Measurements from ENCODE around the gene MAN2C1.
"Not testable (repeated sequence)": the region's sequence is repeated elsewhere in the genome, so short reads cannot be mapped to it uniquely, and the experiment has no call there.

MAN2C1 gene

DNA sequence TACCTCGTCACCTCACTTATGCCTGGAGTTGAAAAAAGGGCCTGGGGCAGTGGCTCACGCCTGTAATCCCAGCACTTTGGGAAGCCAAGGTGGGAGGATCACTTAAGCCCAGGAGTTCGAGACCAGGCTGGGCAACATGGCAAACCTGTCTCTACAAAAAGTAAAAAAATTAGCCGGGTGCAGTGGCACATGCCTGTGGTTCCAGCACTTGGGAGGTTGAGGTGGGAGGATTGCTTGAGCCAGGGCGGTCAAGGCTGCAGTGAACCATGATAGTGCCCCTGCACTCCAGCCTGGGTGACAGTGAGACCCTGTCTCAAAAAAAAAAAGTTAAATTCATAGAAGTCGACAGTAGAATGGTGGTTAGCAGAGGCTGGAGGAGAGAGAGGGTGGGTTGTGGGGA is 26.2 kb downstream of the MAN2C1 start:
- no peak for DNase-seq

DNA sequence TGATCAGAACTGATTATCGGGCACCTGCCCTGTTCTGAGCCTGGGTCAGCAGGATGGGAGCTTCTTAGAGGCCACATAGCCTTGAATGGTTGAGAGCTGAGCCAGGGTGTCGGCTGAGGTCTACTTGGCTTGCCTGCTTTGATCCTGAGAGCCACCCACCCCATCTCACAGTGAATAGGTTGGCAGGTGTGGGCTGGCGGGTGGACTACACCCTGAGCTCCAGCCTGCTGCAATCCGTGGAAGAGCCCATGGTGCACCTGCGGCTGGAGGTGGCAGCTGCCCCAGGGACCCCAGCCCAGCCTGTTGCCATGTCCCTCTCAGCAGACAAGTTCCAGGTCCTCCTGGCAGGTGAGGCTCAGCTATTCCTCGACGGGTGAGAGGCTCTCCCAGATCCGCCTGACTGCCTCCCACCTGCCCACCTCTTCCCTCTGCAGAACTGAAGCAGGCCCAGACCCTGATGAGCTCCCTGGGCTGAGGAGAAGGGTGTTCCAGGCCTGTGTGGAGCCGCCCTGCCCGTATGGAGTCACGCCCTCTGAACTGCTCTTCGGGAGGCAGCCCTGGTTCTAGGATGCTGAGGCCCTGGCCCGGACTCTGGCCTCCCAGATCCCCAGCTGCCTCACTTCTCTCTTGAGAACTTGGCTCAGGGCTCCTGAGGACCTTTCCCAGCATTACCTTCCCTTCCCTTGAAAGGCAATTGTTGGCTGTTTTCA is 28.7 kb downstream of the MAN2C1 start:
- no peak for DNase-seq

DNA sequence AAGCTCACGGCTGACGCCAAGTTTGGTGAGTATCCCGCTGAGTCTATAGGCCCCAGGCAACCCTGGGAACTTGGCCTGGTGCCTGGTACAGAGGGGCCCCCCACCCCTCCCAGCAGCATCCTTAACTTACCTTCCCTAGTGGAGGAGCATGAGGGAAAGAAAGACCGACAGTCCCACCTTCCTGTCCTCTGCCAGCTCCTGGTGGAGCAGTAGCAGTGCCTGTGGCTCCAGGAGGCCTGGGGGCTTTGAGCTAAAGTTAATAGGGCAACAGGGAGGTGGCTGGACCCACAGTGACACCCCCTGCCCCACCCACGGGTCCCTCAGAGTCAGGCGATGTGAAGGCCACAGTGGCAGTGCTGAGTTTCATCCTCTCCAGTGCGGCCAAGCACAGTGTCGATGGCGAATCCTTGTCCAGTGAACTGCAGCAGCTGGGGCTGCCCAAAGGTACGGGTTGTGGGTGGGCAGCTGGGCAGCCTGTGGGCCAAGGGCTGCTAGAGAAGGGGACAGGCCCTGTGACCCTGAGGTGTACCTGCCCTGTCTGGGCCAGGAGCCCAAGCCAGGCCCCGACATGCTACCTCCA is 29.7 kb downstream of the MAN2C1 start:
- DNase-seq: no peak

DNA sequence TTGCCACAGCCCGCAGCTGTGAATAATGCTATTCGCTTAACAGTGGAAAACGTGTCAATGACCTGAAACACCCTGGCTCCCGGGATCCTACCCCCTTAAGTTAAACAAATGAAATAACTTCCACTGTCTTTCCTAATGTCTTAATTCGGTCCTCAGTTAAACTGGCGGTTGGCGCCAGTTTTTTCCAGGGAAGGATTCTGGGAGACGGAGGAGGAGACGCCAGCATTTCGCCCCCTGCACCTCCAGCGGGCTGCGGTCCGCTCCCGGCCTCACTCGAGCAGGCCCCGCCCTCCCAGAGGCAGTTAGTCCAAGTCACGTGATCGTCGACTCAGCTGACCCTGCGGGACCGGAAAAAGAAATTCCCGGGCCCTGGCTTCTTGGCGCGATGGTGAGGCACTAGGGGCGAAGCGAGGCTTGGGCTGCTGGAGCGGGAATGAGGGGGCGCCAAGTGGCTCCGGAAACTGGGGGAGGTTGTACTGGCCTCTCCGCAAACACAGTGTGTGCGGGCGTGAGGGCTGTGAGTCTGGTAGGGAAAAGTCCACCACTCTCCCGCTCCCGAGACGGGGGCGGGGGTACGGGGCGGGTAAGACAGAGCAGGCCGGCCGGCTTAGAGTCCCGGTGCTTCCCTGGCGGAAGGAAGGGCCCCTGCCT is 32.6 kb downstream of the MAN2C1 start, which contains the start of gene COMMD4:
Gene COMMD4, plus strand, starts transcription at position 359 of the 651 bp plus-strand sequence. Its CDS starts 27 bp downstream, at position 386.
- DNase-seq: peak; percentile 73

DNA sequence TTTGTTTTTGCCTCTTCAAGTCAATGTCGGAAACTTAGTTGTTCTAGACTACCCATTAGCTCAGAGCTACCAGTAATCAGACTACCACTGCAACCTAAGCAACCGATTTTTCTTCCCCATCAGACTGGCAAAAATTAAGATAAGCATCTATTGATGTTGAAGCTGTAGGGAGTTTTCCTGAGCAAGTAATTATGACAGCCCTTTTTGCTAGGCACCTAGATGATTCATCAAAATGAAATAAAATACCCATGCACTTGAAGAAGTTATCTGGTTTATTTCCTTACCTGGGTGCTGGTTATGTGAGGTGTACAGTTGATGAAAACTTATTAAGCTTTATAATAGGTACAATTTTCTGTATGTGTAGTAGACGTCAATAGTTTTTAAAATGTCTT is 33.1 kb downstream of the MAN2C1 start:
- no peak for DNase-seq

DNA sequence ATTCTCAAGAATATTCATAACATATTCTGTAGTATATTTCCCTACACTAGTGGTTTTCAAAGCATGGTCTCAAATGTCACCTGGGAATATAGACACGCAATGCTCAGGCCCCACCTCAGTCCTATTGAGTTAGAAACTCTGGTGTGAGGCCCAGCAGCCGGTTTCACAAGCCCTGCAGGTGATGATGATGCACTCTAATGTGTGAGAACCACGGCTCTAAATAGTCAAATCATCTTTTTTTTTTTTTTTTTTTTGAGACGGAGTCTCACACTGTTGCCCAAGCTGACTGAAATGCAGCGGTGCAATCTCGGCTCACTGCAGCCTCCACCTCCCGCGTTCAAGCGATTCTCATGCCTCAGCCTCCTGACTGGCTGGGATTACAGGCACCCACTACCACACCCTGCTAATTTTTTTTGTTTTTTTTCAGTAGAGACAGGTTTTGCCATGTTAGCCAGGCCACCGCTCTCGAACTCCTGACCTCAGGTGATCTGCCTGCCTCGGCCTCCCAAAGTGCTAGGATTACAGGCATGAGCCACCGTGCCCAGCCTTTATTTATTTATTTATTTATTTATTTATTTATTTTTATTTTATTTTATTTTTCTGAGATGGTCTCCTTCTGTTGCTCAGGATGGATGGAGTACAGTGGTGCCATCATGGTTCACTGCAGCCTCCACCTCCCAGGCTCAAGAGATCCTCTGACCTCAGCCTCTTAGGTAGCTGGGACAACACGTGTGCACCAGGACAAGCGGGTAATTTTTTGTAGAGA is 34.6 kb downstream of the MAN2C1 start:
- not testable (repeated sequence) for DNase-seq

DNA sequence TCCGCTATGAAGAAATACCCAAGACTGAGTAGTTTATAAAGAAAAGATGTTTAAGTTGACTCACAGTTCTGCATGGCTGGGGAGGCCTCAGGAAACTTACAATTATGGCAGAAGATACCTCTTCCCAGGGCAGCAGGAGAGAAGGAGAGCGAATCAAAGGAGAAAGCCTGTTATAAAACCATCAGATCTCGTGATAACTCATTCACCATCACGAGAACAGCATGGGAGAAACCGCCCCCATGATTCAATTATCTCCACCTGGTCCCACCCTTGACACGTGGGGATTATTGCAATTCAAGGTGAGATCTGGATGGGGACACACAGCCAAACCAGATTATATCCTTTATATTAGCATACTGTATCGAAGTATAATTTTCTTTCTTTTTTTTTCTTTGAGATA is 36.3 kb downstream of the MAN2C1 start:
- DNase-seq: not testable (repeated sequence)

DNA sequence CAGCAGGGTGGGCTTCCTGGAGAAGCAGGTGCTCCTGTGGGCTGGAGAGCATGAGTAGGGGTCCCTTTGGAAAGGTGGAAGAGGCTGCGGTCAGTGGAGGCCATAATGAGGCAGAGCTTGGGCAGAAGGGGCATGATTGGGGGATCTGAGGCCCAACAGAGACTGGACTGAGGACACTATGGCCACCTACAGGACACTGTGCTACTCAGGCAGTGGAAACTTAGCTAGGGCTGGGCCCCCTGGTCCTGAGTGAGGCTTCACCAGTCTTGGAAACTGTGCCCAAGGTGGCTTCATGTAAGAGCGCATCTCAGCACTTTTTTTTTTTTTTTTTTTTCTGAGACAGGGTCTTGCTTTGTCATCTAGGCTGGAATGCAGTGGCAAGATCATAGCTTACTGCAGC is 38.8 kb downstream of the MAN2C1 start:
- no peak for DNase-seq

DNA sequence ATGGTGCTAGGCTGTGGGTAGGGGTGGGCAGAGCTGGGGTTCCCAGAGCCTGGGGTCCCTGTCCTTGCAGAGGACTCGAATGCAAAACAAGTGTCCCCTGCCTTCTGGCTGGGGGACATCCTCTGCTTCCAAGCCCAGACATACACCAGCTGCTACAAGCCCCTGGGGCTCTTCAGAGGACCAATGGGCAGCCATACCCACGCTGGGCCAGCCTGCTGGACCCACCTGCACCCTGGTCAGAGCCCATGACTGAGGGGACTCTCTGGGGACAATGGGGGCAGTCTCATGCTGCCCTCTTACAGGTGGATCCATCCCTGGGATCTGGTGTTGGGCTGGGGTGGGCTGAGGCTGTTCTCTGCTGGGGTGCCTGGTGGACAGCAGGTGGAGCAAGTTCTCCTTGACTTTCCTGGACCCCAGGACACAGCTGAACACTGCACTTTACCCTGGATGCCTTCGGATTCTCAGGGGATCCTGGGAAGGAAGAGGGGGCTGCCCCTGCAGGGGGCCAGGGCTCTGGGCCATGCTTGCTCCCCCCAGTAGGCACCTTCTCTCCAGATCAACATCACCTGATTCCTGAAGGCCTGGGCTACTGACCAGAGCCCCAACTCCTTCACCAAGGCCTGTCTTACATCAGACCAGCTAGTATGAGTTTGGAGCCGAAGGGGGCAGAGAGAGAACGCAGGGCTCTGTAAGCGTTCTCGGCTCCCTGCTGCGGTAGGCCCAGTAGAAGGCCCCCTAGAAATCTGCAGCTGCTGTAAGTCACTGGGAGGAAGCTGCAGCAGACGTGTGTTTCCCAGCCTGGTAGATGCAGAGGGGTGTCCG is 39.7 kb downstream of the MAN2C1 start:
- no peak for DNase-seq

DNA sequence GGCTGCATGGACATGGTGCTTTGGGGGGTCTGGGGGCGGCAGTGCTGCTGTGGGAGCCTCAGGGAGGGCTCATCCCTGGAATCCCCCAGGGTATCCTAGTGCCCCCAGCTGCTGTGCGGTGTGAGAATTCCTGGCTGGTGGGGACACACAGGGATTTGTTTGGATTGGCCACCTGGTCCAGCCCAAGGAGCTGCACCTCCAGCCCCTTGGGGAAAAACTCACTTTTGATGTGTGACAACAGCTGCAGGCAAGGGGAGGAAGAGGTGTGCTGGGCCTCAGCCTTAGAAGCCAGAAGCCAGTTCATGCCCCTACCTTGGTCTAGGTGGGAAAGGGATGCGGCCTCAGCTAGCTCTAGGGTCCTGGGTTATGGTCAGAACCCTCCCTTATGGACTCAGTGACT is 40.9 kb downstream of the MAN2C1 start:
- no peak for DNase-seq

DNA sequence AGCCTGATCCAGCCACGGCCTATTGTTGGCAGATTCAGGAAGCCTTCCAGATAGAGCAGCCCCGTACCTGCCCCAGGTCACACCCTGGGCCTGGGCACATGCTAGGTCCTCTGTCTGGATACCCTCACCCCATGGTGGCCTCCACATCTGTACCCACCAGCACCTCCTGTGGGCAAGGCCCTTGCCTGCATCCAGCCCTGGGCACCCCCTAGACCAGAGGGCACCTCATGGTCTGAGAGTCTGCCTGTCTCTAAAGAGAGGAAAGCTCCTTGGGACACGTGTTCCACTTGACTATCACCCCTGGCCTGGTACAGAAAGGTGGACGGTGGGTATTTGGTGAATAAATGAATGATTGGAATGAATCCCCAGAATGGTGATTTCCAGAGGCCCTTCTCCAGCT is 41.4 kb downstream of the MAN2C1 start:
- DNase-seq: no peak

DNA sequence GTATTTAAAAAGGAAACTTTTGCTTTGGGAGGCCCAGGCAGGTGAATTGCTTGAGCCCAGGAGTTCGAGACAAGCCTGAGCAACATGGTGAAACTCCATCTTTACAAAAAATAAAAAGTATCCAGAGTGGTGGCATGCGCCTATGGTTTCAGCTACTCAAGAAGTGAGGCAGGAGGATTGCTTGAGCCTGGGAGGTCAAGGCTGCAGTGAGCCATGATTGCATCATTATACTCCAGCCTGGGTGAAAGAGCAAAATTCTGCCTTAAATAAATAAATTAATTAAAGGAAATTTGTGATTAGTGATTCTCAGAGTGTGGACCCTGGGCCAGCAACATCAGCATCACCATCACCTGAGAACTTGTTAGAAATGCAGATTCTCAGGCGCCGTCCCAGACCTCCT is 42.5 kb downstream of the MAN2C1 start:
- DNase-seq: no peak

DNA sequence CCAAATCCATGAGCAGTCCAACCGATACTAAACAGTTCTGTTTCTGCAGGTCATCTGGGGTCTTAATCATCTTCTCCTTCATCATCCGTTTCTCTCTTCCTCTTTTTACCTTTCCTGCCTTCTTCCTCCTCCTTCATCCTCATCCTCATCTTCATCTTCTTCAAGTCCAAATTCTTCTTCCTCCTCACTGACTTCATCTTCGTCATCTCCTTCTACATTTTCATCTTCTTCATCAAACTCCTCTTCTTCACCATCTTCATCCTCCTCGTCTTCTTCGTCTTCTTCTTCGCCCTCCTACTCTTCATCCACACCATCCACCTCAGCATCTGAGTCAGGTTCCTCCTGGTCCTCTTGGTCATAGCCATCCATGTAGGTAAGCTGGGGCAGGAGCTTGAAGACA is 46.7 kb downstream of the MAN2C1 start:
- no peak for DNase-seq

DNA sequence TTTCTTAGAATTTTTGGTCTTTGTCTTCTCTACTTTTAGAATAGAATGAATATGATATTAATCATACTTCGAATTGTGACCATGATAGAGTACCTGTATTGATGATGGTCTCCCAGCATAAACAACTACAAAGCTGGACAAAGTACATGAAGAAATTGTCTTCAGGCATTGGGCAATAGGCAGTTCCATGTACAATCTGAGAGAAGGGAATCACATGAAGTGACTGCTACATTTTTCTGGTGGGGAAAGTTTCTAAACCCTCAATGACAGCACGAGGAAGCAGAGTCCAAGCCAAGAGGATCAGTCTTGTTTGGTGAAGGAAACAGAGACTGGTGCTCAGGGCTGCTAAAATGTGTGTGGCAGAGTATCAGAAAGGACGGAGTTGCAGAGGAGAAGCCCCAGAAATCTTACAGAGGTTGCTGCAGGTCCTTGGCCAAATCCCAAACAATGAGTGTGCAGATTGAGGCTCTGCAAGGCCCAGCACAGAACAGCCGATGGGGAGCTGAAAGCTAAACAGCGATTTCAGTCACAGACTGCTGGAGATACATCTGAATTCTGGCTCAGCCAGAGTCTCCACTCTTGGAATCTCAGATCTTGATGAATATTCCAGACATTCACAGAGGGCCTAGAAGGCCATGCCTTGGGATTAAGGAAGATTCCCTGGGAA is 49.0 kb downstream of the MAN2C1 start:
- not testable (repeated sequence) for DNase-seq

DNA sequence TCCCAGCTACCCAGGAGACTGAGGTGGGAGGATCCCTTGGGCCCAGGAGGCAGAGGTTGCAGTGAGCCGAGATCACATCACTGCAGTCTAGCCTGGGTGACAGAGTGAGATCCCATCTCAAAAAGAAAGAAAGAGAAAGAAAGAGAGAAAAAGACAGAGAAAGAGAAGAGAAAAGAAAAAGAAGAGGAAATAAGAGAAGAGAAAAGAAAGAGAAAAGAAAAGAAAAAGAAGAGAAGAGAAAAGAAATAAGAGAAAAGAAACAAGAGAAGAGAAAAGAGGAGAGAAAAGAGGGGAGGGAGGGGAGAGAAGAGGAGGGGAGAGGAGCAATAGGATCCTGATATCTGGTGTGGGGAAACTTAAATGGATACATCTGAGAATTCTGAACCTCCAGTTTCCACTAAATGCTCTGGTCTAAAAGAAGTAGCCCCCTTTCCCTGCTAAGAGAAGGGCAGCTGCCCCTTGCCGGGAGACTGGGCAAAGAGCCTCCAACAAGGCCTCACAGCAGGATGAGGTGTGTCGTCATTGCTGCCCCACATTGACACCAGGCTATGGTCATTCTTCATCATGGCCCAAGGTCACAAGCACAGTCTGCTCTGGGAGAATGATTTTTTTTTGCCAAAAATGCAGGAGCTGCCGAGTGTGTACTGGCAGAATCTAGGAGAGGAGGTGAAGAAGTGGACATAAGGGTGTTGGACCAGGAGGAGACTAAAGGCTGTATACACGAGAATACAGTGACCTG is 53.7 kb downstream of the MAN2C1 start:
- DNase-seq: no peak

DNA sequence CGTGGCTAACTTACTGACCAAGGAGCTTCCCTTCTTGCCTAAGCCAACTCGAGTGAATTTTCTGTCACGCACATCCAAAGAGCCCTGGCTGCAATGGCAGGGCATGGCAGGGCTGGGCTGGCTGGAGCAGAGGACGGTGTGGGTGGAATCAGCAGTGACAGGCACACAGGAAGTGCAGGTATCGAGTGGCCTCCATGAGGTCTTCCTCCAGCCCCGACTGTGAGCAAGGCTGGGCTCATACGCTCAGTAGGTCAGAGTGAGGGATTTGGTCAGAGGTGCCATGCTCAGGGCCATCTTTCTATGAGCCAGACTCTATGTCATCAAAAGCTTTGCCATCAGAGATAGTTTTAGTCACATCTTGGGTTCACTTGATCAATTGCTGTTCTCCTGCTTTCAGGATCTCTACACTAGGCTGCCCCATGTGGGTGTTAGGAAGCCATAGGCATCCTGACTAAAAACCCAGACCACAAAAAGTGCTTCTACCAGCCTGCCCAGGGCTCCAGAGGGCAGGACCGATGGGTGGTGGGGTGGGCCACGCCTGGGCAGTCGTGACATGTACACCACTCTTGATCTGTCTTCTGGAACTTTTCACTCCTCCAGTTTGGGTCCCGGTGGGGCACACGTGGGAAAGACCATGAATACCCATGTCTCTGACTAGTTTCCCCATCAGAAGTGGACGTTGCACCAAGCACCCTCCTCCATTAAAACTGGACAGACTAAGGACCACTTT is 55.1 kb downstream of the MAN2C1 start:
- no peak for DNase-seq

DNA sequence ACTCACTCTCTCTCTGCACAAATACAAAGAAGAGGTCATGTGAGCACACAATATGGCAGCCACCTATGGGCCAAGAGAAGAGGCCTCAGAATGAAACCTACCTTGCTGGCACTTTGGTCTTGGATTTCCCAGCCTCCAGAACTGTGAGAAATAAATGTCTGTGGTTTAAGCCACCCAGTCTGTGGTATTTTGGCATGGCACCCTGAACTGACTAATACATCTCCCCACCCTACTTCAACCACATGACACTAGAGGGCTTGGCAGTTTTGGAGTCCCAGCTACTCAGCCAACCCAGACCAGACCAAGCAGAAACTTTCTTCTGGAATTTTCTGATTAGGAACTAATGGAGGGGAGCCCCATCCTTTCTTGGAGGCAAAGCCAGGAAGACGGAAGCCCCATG is 55.9 kb downstream of the MAN2C1 start:
- DNase-seq: not testable (repeated sequence)

DNA sequence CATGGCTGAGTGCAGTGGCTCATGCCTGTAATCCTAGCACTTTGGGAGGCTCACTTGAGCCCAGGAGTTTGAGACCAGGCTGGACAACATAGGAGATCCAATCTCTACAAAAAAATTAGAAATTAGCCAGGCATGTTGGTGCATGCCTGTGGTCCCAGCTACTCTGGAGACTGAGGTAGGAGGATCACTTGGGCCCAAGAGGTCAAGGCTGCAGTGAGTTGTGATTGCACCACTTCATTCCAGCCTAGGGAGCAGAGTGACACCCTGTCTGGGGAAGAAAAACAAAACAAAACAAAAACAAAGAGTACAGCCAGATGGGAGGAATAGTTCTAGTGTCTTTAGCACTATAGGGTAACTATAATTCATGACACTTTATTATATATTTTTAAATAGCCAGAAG is 58.7 kb downstream of the MAN2C1 start:
- no peak for DNase-seq

DNA sequence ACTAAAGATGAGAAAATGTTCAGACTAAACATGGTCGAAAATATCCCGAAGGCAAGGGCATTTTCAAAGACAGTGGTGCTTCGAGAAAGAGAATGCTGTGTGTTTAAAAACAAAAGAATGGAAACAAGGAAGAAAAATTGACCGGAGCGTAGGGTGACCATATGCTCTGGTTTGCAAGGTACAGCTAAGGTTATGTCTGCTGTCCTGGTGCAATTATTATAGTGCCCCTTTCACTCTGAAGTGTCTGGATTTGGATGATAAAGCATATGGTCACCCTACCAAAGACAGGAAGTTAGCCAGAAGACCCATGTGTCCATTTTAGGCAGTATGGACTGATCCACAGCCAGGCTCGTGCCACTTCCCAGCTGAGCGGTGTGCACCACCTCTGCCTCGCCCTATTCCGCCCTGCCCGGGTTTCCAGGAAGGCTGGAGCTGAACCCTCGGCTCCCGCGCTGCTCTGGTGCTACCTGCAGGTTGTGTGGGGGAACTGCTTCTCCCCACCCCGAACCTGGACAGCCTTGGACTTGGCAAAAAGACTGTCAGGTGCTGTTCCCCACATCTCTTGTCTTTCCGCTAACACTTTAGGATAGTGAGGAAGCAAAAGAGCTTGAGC is 60.5 kb downstream of the MAN2C1 start:
- DNase-seq: peak; percentile 9

DNA sequence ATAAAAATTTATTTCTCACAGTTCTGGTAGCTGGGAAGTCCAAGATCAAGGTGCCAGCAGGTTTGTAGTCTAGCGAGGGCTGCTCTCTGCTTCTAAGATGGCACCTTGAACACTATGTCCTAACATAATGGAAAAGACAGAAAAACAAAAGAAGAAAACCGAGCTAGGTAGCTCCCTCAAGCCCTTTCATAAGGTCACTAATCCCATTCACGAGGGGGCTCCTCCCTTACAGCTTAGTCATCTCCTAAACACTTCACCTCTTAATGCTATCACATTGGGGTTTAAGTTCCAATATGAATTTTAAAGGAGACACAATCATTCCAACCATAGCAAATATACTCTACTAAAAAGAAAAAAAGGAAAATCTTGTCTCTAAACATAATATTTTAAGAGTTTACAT is 62.2 kb downstream of the MAN2C1 start:
- no peak for DNase-seq
